ENCODE results near the gene HIGD2B. TPM values are rescaled to one million over a fixed set of nuclear protein-coding genes. Genes with fewer than 3 reads are reported as not detected.

The HIGD2B gene
- total and polyA plus RNA-seq, 9 of the 15 experiments (the other 6 are each of a cell fraction or from before 2014, with no cell fraction given) = 0.04 to 0.18 (median 0.14) TPM; not detected in 6

DNA sequence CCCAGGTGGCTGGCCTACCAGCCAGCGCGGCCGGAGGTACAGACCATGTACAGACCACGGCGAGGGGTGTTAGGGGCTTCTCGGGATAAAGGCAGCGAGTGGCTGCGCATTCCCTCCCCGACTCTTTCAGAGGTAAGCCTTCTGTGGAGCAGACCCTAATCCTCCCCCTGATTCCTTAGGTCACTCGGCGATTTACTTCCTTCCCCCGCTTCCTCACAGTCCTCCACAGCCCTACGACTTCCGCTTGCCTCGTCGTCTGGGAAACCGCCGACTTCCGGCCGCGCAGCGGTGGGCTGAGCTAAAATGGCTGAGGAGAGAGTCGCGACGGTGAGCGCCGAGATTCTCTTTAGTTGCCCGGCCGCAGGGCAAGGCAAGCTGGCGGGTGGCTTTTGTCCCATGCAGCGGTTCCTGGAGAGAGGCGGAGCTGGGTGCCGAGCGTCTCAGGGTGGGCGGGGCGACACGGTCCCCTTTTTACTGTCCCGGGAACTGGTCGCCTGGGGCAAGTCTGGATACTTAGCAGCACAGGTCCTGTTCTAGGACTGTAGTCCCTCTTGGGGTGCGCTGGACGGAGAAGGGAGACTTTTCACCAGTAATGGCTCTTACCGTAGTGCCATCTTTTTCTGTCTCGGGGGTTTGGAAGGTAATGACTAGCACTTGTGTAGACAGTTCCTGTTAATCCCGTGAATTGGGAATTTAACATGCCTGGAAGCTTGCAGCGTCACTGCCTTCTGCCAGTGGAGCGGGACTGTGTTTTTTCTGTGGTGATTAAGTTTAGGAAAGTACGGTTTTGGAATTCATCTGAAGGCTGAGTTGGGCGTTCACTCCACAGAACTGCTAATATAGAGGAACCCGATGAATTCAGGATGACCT, at the start of gene HIGD2B, which contains the start of gene BBS4 (continued):
- no peak for TF ChIP-seq CHD4 (IDR thresholded peaks at IDR 0.05; ENCODE audit: insufficient read depth, insufficient replicate concordance, low read depth, low read length, poor library complexity, severe bottlenecking)
- TF ChIP-seq PHB2 (IDR thresholded peaks at IDR 0.05; ENCODE audit: low read depth) = no peak
- TF ChIP-seq ELF1 (tag; IDR thresholded peaks at IDR 0.05) = peak; percentile 88
- no peak for TF ChIP-seq PREB (CRISPR knock-in tag; IDR thresholded peaks at IDR 0.05)
- peak; percentile 36 for TF ChIP-seq ASH1L (IDR thresholded peaks at IDR 0.05; ENCODE audit: borderline replicate concordance, low read depth, partially characterized antibody)
- TF ChIP-seq, protein P1, sequence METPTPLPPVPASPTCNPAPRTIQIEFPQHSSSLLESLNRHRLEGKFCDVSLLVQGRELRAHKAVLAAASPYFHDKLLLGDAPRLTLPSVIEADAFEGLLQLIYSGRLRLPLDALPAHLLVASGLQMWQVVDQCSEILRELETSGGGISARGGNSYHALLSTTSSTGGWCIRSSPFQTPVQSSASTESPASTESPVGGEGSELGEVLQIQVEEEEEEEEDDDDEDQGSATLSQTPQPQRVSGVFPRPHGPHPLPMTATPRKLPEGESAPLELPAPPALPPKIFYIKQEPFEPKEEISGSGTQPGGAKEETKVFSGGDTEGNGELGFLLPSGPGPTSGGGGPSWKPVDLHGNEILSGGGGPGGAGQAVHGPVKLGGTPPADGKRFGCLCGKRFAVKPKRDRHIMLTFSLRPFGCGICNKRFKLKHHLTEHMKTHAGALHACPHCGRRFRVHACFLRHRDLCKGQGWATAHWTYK (CRISPR knock-in tag; IDR thresholded peaks at IDR 0.05) = peak; percentile 22; the same call in 1 of the 2 replicates
- peak; percentile 52 for TF ChIP-seq ZBTB7A (IDR thresholded peaks at IDR 0.05; ENCODE audit: borderline replicate concordance, control insufficient read depth, low read depth, low read length)
- TF ChIP-seq NR2C2 (CRISPR knock-in tag; IDR thresholded peaks at IDR 0.05) = peak; percentile 54; the same call in 1 of the 2 replicates
- TF ChIP-seq NR2C2 (tag; IDR thresholded peaks at IDR 0.05) = peak; percentile 91
- no peak; the same call in 1 of the 2 replicates for TF ChIP-seq ZBED1 (IDR thresholded peaks at IDR 0.05)
- TF ChIP-seq ZBTB1 (CRISPR knock-in tag; IDR thresholded peaks at IDR 0.05; ENCODE audit: borderline replicate concordance, low read depth) = 0 out of 2 replicates have a peak, but pooled peaks have one; percentile 55
- TF ChIP-seq KAT7 (CRISPR knock-in tag; IDR thresholded peaks at IDR 0.05; ENCODE audit: borderline replicate concordance) = peak; percentile 78; the same call in 1 of the 2 replicates
- TF ChIP-seq ATF7 (IDR thresholded peaks at IDR 0.05) = peak; percentile 91
- TF ChIP-seq HNRNPH1 (optimal IDR thresholded peaks at IDR 0.05; ENCODE audit: low read depth, low read length) = no peak
- TF ChIP-seq HCFC1 (IDR thresholded peaks at IDR 0.05; ENCODE audit: low read depth, low read length) = peak; percentile 57
- TF ChIP-seq GMEB1 (CRISPR knock-in tag; IDR thresholded peaks at IDR 0.05) = no peak
- TF ChIP-seq ATF3 (IDR thresholded peaks at IDR 0.05) = no peak
- 0 out of 2 replicates have a peak, but pooled peaks have one; percentile 48 for TF ChIP-seq ATF3 (CRISPR knock-in tag; conservative IDR thresholded peaks at IDR 0.05)
- TF ChIP-seq EWSR1 (IDR thresholded peaks at IDR 0.05; ENCODE audit: borderline replicate concordance, low read depth, partially characterized antibody) = no peak

All from K562 (cell line).